IMR-90 (cell line): ENCODE data around the gene SORCS1. TPM values are rescaled to one million over a fixed set of nuclear protein-coding genes. Genes with fewer than 3 reads are reported as not detected.

Experiments used
- ATAC-seq: fragments of 200-7000 bp; cut with Tn5 transposase; 2 replicates; pipeline ENCODE4 v1.9.1; 2020; ENCODE audit warnings: low read depth, mild to moderate bottlenecking, moderate library complexity
- BruUV-seq: library from RNA; stranded (reverse); fragments of 400-500 nt; replicated peaks from 2 replicates; lab custom pipeline; 2021; lab: Mats Ljungman, UMichigan
- CTCF ChIA-PET: fragments of 300-600 bp; formaldehyde crosslinking; extraction: SDS; loops from one replicate; lab custom pipeline; 2021; ENCODE audit warnings: antibody characterized with exemption; lab: Yijun Ruan, JAX
- POLR2A ChIA-PET: fragments of 300-600 bp; sonication (Branson Sonifier 250); formaldehyde crosslinking; loops from one replicate; lab custom pipeline; 2022; ENCODE audit warnings: antibody characterized with exemption; ENCODE audit not compliant: unreplicated experiment; lab: Charles Lee
- DNase-seq: peaks from one replicate; pipeline ENCODE4 v3.0.0; 2013
- H2AFZ ChIP-seq: replicated peaks from 2 replicates; pipeline ENCODE3; 2013; ENCODE audit warnings: low read length, mild to moderate bottlenecking; ENCODE audit not compliant: poor library complexity
- H2AK5ac ChIP-seq: 2 replicates; pipeline ENCODE4 v1.6.1; 2013; ENCODE audit warnings: low read depth, low read length, inconsistent platforms
- H2AK9ac ChIP-seq: replicated peaks from 2 replicates; pipeline ENCODE3; 2013; ENCODE audit warnings: mild to moderate bottlenecking, low read depth, low read length, moderate library complexity; ENCODE audit not compliant: poor library complexity
- H2BK120ac ChIP-seq: 2 replicates; pipeline ENCODE4 v1.6.1; 2013; ENCODE audit warnings: low read depth, low read length, inconsistent platforms
- H2BK15ac ChIP-seq: 3 replicates; pipeline ENCODE4 v1.6.1; 2013; ENCODE audit warnings: low read depth, low read length, inconsistent platforms
- H2BK20ac ChIP-seq: 2 replicates; pipeline ENCODE4 v1.6.1; 2013; ENCODE audit warnings: low read depth, mild to moderate bottlenecking, inconsistent platforms, low read length, moderate library complexity
- H2BK5ac ChIP-seq: 2 replicates; pipeline ENCODE4 v1.6.1; 2013; ENCODE audit warnings: mild to moderate bottlenecking, low read depth, low read length, inconsistent platforms; ENCODE audit not compliant: poor library complexity, severe bottlenecking
- H3K14ac ChIP-seq: replicated peaks from 2 replicates; pipeline ENCODE4 v1.6.1; 2013; ENCODE audit warnings: low read depth, low read length, inconsistent platforms
- H3K18ac ChIP-seq: 2 replicates; pipeline ENCODE4 v1.6.1; 2013; ENCODE audit warnings: low read depth, low read length, control low read depth
- H3K23ac ChIP-seq: 2 replicates; pipeline ENCODE4 v1.6.1; 2013; ENCODE audit warnings: low read depth, low read length, inconsistent platforms
- H3K27ac ChIP-seq: 2 replicates; pipeline ENCODE4 v1.5.1; 2013; ENCODE audit warnings: mild to moderate bottlenecking, control low read depth, low read length; ENCODE audit not compliant: insufficient read depth
- H3K27me3 ChIP-seq: 2 replicates; pipeline ENCODE4 v1.6.1; 2013; ENCODE audit warnings: low read length; ENCODE audit not compliant: control insufficient read depth, insufficient read depth
- H3K36me3 ChIP-seq: 2 replicates; pipeline ENCODE4 v1.6.1; 2013; ENCODE audit warnings: low read length, mixed read lengths; ENCODE audit not compliant: control insufficient read depth, insufficient read depth
- H3K4ac ChIP-seq: 2 replicates; pipeline ENCODE4 v1.6.1; 2013; ENCODE audit warnings: low read depth, low read length, inconsistent platforms
- H3K4me1 ChIP-seq: 2 replicates; pipeline ENCODE4 v1.6.1; 2013; ENCODE audit warnings: low read length, mixed read lengths; ENCODE audit not compliant: control insufficient read depth, insufficient read depth
- H3K4me2 ChIP-seq: 2 replicates; pipeline ENCODE4 v1.6.1; 2013; ENCODE audit warnings: low read depth, mild to moderate bottlenecking, control low read depth, low read length, moderate library complexity
- H3K4me3 ChIP-seq: 2 replicates; pipeline ENCODE4 v1.5.1; 2013; ENCODE audit warnings: low read depth, mild to moderate bottlenecking, control low read depth, low read length, moderate library complexity; ENCODE audit not compliant: insufficient read depth
- H3K56ac ChIP-seq: 2 replicates; pipeline ENCODE4 v1.6.1; 2013; ENCODE audit warnings: low read length, inconsistent platforms; ENCODE audit not compliant: insufficient read depth; ENCODE audit errors: extremely low read depth
- H3K79me1 ChIP-seq, 2 experiments: 2 replicates each; pipeline ENCODE4 v1.6.1; 2013; ENCODE audit warnings: low read length in 2 of 2, inconsistent platforms in 1 of 2, low read depth in 1 of 2
- H3K9ac ChIP-seq: 2 replicates; pipeline ENCODE4 v1.6.1; 2013; ENCODE audit warnings: low read depth, low read length, control low read depth
- H3K9me1 ChIP-seq: 2 replicates; pipeline ENCODE4 v1.6.1; 2013; ENCODE audit warnings: low read length, inconsistent platforms; ENCODE audit not compliant: insufficient read depth
- H3K9me3 ChIP-seq: 2 replicates; pipeline ENCODE4 v1.6.1; 2013; ENCODE audit warnings: low read length; ENCODE audit not compliant: control insufficient read depth, insufficient read depth
- H4K20me1 ChIP-seq: 2 replicates; pipeline ENCODE4 v1.6.1; 2013; ENCODE audit warnings: low read length, inconsistent platforms; ENCODE audit not compliant: insufficient read depth
- H4K5ac ChIP-seq: 2 replicates; pipeline ENCODE4 v1.6.1; 2013; ENCODE audit warnings: mild to moderate bottlenecking, low read depth, low read length, control low read depth
- H4K8ac ChIP-seq, 2 experiments: 2 replicates each; pipeline ENCODE4 v1.6.1; 2013; ENCODE audit warnings: low read depth in 2 of 2, low read length in 2 of 2, control low read depth in 1 of 2, inconsistent platforms in 1 of 2
- H4K91ac ChIP-seq: 2 replicates; pipeline ENCODE4 v1.6.1; 2013; ENCODE audit warnings: low read depth, low read length, inconsistent platforms; ENCODE audit not compliant: insufficient read depth
- BHLHE40 ChIP-seq: fragments of 150-350 bp; IDR thresholded peaks from 2 replicates; pipeline ENCODE4 v1.6.1; 2016; ENCODE audit warnings: mild to moderate bottlenecking, low read depth, low read length
- CEBPB ChIP-seq: IDR thresholded peaks from 2 replicates; pipeline ENCODE4 v1.6.1; 2012; ENCODE audit warnings: low read depth, low read length, improper control_type of control experiment
- CHD1 ChIP-seq: IDR thresholded peaks from 2 replicates; pipeline ENCODE4 v1.6.1; 2012; ENCODE audit warnings: low read depth, low read length, improper control_type of control experiment
- FOS ChIP-seq: fragments of 150-350 bp; IDR thresholded peaks from 2 replicates; pipeline ENCODE4 v1.6.1; 2016; ENCODE audit warnings: low read depth, low read length
- MAFK ChIP-seq: IDR thresholded peaks from 2 replicates; pipeline ENCODE4 v1.6.1; 2012; ENCODE audit warnings: low read depth, low read length, improper control_type of control experiment
- MAZ ChIP-seq: IDR thresholded peaks from 2 replicates; pipeline ENCODE4 v1.6.1; 2012; ENCODE audit warnings: low read depth, mild to moderate bottlenecking, low read length, improper control_type of control experiment, moderate library complexity, borderline replicate concordance
- MXI1 ChIP-seq: IDR thresholded peaks from 2 replicates; pipeline ENCODE4 v1.6.1; 2012; ENCODE audit warnings: low read depth, mild to moderate bottlenecking, low read length, moderate library complexity, borderline replicate concordance
- NFE2L2 ChIP-seq: fragments of 150-350 bp; IDR thresholded peaks from 2 replicates; pipeline ENCODE4 v1.6.1; 2016; ENCODE audit warnings: low read depth, mild to moderate bottlenecking, low read length
- POLR2A ChIP-seq: IDR thresholded peaks from 2 replicates; pipeline ENCODE4 v1.6.1; 2012; ENCODE audit warnings: mild to moderate bottlenecking, low read depth, low read length
- RAD21 ChIP-seq: IDR thresholded peaks from 2 replicates; pipeline ENCODE4 v1.6.1; 2012; ENCODE audit warnings: low read length, improper control_type of control experiment
- RCOR1 ChIP-seq: IDR thresholded peaks from 2 replicates; pipeline ENCODE4 v1.6.1; 2012; ENCODE audit warnings: mild to moderate bottlenecking, low read length, improper control_type of control experiment; ENCODE audit not compliant: insufficient replicate concordance
- RFX5 ChIP-seq: IDR thresholded peaks from 2 replicates; pipeline ENCODE4 v1.8.0; 2012; ENCODE audit warnings: low read depth, mild to moderate bottlenecking, low read length, moderate library complexity
- SMC3 ChIP-seq: fragments of 150-350 bp; IDR thresholded peaks from 2 replicates; pipeline ENCODE4 v1.6.1; 2016; ENCODE audit warnings: low read depth, mild to moderate bottlenecking, antibody characterized with exemption, low read length, moderate library complexity
- whole genome bisulfite sequencing, 2 experiments: methylation state at CpG; one replicate each; pipeline versions ENCODE4 v1.1.5 to v1.1.7; 2013; ENCODE audit warnings: missing lambda C conversion rate in 2 of 2; ENCODE audit not compliant: insufficient read length in 1 of 2; ENCODE audit errors: extremely low coverage in 2 of 2; 5-methylcytosine and 5-hydroxymethylcytosine counted together
- dilution Hi-C: fragments of 300-500 bp; cut with HindIII; formaldehyde crosslinking; loops from one replicate; pipeline ENCODE4 v1.14.3; 2018; ENCODE audit warnings: low sequenced_read_pairs; ENCODE audit not compliant: unreplicated experiment
- in situ Hi-C: fragments of 300-500 bp; cut with MboI; formaldehyde crosslinking; loops from 3 replicates; pipeline ENCODE4 v1.14.3; 2019; ENCODE audit warnings: low sequenced_read_pairs, inconsistent platforms, mixed read lengths
- intact Hi-C: fragments of 100-400 bp; cut with micrococcal nuclease; formaldehyde crosslinking; loops from 2 replicates; pipeline ENCODE4 v1.10.0; 2022
- polyA plus RNA-seq, 3 experiments: library from polyadenylated mRNA; depleted of rRNA; stranded (reverse); fragments of >200 nt; gene quantifications; 2 replicates each; pipeline ENCODE4 v1.2.3, GENCODE V29; 2012; ENCODE audit warnings: low replicate concordance in 1 of 3
- total RNA-seq: library from RNA; depleted of rRNA; stranded (reverse); fragments of >200 nt; gene quantifications from 2 replicates; pipeline ENCODE4 v1.2.3, GENCODE V29; 2012
- TF ChIP-seq, protein P1 (sequence below): conservative IDR thresholded peaks from 2 replicates; pipeline ENCODE4 v1.5.1; 2012; ENCODE audit warnings: mild to moderate bottlenecking, low read depth, low read length, improper control_type of control experiment
- TF ChIP-seq, protein P2 (sequence below): fragments of 150-350 bp; IDR thresholded peaks from 2 replicates; pipeline ENCODE4 v1.6.1; 2017; ENCODE audit warnings: mild to moderate bottlenecking, antibody characterized with exemption, low read length, low read depth

SORCS1 gene
- total and polyA plus RNA-seq, 2 of the 4 experiments (the other 2 are of a cell fraction): under 0.01 TPM; not detected in 1

DNA sequence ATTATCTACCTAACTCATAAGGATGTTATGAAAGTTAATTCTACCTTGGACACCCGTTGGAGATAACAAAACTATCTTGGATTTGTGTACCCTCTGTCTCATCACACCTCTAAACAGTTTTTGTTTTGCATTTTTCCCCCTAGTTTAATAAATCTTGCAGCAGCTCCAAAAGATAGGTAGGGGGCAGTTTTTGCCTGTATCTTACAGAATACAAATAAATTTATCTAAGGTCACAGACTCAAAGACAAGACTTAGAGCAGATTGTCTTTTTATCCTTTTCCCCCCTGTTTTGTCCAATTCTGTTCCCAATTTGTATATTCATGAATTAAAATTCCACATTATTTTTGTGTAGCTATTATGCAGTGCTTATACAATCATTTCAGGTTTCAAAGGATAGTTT lies 5.0 kb upstream of the SORCS1 start:
- dilution Hi-C loops: no loop called here
- in situ Hi-C loops: no loop called here
- H2AK9ac ChIP-seq: no peak overlapping the region

More for the DNA sequence above, 5.0 kb upstream of the SORCS1 start:
- no TSS peak for BruUV-seq
- Histone ChIP-seq H3K23ac (no peak overlapping the region), H3K4me1 (no peaks in the 10 kb centered on the region), H3K18ac (no peak overlapping the region), H3K9me1 (no peaks in the 10 kb centered on the region), H2BK5ac (no peak overlapping the region), H2BK15ac (no peak overlapping the region), H4K8ac (no peak overlapping the region), H2AFZ (no peak overlapping the region), H3K14ac (no peak overlapping the region), H3K9me3 (peaks cover 6% of the 10 kb centered on the region; the same call in 1 of the 2 replicates), H3K4me2 (no peak overlapping the region), H2BK120ac (no peak overlapping the region), H3K4ac (no peak overlapping the region), H2BK20ac (no peak overlapping the region), H3K4me3 (no peak overlapping the region), H2AK5ac (no peak overlapping the region), H3K27me3 (no peaks in the 10 kb centered on the region), H4K5ac (no peak overlapping the region), H4K20me1 (no peaks in the 10 kb centered on the region), H3K79me1 (no peaks in the 10 kb centered on the region), H3K36me3 (no peaks in the 10 kb centered on the region), H3K9ac (no peak overlapping the region), H3K56ac (no peak overlapping the region), H3K27ac (no peak overlapping the region), H4K91ac (no peak overlapping the region)
- no CpG with 5 or more reads among the region's 1 CpG for WGBS, 2 experiments
- ChIA-PET CTCF (no interaction called here), POLR2A (no interaction called here)
- ATAC-seq (no peak), DNase-seq (no peak)
- intact Hi-C loops: no loop called here
- TF ChIP-seq SMC3: no peak
- TF ChIP-seq RCOR1: no peak
- TF ChIP-seq MAFK: no peak
- no peak for TF ChIP-seq MAZ
- no peak for TF ChIP-seq RAD21
- no peak for TF ChIP-seq CEBPB
- TF ChIP-seq BHLHE40: no peak
- TF ChIP-seq, protein P1, sequence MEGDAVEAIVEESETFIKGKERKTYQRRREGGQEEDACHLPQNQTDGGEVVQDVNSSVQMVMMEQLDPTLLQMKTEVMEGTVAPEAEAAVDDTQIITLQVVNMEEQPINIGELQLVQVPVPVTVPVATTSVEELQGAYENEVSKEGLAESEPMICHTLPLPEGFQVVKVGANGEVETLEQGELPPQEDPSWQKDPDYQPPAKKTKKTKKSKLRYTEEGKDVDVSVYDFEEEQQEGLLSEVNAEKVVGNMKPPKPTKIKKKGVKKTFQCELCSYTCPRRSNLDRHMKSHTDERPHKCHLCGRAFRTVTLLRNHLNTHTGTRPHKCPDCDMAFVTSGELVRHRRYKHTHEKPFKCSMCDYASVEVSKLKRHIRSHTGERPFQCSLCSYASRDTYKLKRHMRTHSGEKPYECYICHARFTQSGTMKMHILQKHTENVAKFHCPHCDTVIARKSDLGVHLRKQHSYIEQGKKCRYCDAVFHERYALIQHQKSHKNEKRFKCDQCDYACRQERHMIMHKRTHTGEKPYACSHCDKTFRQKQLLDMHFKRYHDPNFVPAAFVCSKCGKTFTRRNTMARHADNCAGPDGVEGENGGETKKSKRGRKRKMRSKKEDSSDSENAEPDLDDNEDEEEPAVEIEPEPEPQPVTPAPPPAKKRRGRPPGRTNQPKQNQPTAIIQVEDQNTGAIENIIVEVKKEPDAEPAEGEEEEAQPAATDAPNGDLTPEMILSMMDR: no peak
- TF ChIP-seq RFX5: no peak
- no peak for TF ChIP-seq FOS
- TF ChIP-seq, protein P2, sequence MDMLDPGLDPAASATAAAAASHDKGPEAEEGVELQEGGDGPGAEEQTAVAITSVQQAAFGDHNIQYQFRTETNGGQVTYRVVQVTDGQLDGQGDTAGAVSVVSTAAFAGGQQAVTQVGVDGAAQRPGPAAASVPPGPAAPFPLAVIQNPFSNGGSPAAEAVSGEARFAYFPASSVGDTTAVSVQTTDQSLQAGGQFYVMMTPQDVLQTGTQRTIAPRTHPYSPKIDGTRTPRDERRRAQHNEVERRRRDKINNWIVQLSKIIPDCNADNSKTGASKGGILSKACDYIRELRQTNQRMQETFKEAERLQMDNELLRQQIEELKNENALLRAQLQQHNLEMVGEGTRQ: no peak
- no peak for TF ChIP-seq CHD1
- TF ChIP-seq NFE2L2: no peak
- no peak for TF ChIP-seq POLR2A
- TF ChIP-seq MXI1: no peak
